Caki2 (cell line): Measurements from ENCODE around the gene SPATA46. TPM values are rescaled to one million over a fixed set of nuclear protein-coding genes. Genes with fewer than 3 reads are reported as not detected.

ENCODE experiments used
- DNase-seq: peaks from one replicate; pipeline ENCODE4 v3.0.0-alpha.2; 2015; ENCODE audit warnings: low read depth
- in situ Hi-C: cut with HindIII; loops from 2 replicates; pipeline ENCODE4 v1.10.0; 2016; ENCODE audit warnings: low sequenced_read_pairs, low pct_unique_long_range_greater_than_20kb, mixed read lengths
- total RNA-seq: library from RNA; depleted of rRNA; stranded (reverse); fragments of >200 nt; shearing (Covaris generic); gene quantifications from 2 replicates; pipeline ENCODE4 v1.2.3, GENCODE V29; 2014; ENCODE audit warnings: low replicate concordance; rRNA removed

SPATA46 gene
- total RNA-seq, 1 experiment from 2014 or later = not detected

DNA sequence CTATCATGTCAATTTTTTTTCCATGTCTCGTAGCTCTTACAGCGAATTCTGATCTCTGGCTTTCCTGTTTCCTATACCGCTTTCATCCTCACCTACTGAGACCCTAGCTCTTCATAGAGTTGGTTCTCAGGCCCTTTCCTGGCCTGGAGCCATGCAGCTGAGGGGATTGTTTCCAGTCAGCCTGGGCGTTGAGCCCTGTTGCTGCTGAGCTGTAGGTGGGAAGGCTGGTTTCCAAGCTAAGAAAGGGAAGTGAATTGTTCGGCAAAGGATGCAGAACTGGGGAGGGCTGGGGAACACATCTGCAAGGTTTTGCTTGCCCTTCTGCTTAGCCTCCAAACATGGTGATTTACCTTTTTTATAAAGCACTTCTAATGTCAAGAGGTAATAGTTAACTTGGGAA, 41.5 kb downstream of the SPATA46 start:
- no peak for DNase-seq

DNA sequence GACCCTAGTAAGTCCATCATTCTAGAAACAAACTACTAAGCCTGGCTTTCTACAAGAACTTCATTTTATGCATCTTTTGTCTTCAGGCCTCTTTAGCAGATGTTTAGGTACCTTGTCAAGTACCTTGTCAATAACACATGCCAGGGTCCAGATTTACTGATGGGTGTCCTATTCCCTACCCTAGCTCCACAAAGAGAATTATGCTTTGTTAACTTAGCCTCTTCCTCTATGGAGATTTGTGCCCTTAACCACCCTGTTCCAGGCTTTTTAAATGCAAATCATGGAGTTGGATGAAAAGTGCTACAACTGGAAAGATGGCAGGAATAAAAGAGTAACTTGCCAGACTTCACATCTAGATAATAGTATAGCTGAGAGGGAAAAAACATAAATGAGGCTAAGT, 42.7 kb downstream of the SPATA46 start:
- DNase-seq = no peak
- in situ Hi-C loops = no loop called here

More for the DNA sequence above, 41.5 kb downstream of the SPATA46 start:
- in situ Hi-C loops = no loop called here

DNA sequence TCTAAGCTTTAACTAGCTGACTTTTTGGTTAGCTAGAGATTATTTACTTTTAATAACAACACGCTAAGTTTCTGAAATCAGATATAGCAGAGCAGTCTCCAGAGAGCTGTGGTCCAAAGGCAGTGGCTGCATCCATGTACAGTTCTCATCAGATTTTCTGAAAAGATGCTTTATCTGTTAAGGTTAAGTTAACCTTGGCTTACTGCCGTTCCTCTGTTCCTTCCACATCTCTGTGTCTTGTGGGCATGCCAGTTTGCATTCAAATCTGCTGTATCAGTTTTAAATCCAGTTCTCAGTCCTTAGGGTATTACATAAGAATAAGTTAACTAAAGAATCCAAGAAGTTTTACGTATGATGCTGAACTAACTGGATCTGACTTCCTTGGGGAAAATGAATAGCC, 46.8 kb downstream of the SPATA46 start:
- no peak for DNase-seq
- in situ Hi-C loops = no loop called here

DNA sequence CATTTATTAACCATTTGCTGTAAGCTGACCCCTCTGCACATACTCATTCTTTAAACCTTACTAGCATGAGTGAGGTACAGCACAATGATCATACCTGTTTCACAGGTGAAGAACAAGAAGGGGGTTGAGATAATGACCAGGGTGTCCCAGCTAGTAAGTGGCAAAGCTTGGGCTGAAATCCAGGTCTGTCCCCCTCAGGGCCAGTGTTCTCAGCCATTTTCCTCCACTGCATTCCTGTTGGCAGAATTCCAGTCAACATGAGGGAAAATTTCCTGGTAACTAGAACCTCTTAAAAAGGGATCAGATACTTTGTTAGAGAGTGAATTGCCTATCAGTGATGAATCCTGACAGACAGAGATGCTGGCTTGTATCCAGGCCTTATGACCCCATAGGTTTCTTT, 48.1 kb downstream of the SPATA46 start:
- in situ Hi-C loops = no loop called here
- DNase-seq = no peak

DNA sequence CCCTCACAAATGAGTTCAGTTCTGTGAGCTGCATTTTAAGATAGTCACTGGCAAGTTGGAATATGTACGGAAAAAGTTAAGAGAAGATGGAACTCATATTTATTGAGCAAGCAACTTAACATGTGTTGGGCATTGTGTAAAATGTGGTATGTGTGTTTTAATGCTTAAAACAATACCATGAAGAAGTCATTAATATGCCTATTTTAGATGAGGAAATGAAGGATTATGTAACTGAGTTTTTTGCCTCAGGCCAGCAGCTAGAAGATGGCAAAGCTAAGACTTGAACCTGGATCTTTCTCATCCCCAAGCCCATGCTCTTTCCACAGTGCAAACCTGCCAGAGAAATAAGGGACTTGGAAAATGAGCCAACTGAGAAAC, 48.9 kb downstream of the SPATA46 start:
- in situ Hi-C loops = no loop called here
- DNase-seq = no peak

DNA sequence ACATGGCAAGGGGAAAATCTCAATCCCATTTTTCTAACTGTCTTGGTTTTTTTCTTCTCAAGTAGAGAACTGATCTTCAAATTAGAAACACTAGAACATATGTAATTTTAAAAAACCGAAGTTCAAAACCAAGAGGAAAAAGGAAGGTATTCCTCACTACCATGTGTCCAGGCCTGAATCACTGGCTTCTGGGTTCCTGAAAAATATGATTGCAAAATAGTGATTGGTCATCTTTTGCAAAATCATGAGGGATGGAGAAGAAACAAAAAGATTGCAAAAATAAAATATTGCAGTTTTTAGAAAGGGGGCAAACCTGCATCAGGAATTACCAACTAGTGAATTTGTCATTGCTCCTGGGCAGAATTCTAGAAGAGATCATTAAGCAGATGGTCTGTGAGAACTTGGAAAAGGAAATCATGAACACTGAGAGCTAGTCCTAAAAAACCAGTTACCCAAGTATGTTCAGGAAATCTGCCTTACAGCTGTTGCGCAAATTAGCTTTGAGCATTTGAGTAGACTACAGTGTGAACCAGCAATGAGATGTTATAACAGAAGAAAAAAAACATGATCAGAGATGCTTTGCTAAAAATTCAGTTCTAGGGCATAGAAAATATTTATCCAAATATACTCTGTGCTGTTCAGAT, 49.4 kb downstream of the SPATA46 start:
- in situ Hi-C loops = no loop called here
- no peak for DNase-seq

DNA sequence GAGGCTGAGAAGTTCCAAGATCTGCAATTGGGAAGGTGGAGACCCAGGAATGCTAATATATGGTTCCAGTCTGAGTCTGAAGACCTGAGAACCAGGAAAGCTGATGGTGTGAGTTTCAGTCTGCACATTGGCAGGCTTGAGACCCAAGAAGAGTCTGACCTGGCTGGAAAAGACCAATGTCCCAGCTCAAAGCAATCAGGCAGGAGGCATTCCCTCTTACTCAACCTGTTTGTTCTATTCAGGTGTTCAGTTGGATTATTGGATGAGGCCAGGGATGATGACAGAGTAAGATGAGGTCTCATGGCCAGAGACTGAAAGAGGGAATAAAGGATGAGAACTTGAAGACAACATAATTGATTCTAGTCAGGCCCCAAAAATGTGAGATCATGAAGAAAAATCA, 50.1 kb downstream of the SPATA46 start:
- in situ Hi-C loops = no loop called here
- DNase-seq = no peak

DNA sequence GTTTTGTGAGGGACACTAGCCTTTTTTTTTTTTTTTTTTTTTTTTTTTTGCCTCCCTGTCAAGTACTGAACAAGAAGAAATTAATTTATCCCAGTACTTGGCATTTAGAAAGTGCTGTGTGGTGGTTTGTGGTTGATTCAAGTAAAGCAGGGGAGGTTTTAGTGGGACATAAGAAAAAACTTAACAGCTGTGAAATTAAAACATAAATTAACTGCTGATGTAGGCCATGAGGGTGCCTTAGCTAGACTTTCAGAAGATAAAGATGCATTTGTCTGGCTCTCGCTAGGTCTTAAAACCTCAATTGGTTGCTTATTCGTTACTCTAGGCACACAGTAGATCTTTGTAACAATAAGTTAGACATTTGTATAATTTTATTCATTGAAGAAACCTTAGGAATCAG, 52.3 kb downstream of the SPATA46 start:
- no peak for DNase-seq
- in situ Hi-C loops = no loop called here

Other genes starting within 250 kb of the SPATA46 start
- gene C1orf226, start 4.9 kb upstream of the SPATA46 start, total RNA-seq = 0.03 TPM in 1 of 2 replicates, not detected in the other
- gene SH2D1B, start 35.3 kb upstream of the SPATA46 start, total RNA-seq = not detected in 2 replicates
- gene UHMK1, start 121.0 kb upstream of the SPATA46 start, total RNA-seq = 25.3 and 33.6 TPM in 2 replicates
- 39.4 and 46.9 TPM in 2 replicates for gene UAP1, start 184.9 kb upstream of the SPATA46 start, total RNA-seq